IPS-15b (cell line): ENCODE measurements around the gene CST9.
"Not testable (repeated sequence)": the region's sequence is repeated elsewhere in the genome, so short reads cannot be mapped to it uniquely, and the experiment has no call there.

Experiments
- H3K27me3 ChIP-seq: one replicate; pipeline ENCODE4 v1.6.1; 2013; ENCODE audit warnings: low read length; ENCODE audit not compliant: control insufficient read depth, insufficient read depth
- H3K36me3 ChIP-seq: one replicate; pipeline ENCODE4 v1.6.1; 2013; ENCODE audit warnings: low read length; ENCODE audit not compliant: control insufficient read depth, insufficient read depth
- H3K4me1 ChIP-seq: one replicate; pipeline ENCODE4 v1.6.1; 2013; ENCODE audit warnings: mild to moderate bottlenecking, low read length; ENCODE audit not compliant: control insufficient read depth, insufficient read depth
- H3K4me3 ChIP-seq: one replicate; pipeline ENCODE4 v1.5.1; 2013; ENCODE audit warnings: low read depth, low read length
- H3K9ac ChIP-seq: one replicate; pipeline ENCODE4 v1.6.1; 2013; ENCODE audit warnings: low read depth, mild to moderate bottlenecking, low read length
- H3K9me3 ChIP-seq: one replicate; pipeline ENCODE4 v1.6.1; 2013; ENCODE audit warnings: mild to moderate bottlenecking, low read length; ENCODE audit not compliant: control insufficient read depth, insufficient read depth

CST9 gene

GRCh38 chr20:23628402-23629016 lies 22.8 kb upstream of the CST9 start:
- Histone ChIP-seq H3K4me1 (peaks cover 2% of the 10 kb centered on the region), H3K9me3 (no peaks in the 10 kb centered on the region), H3K9ac (no peak overlapping the region), H3K4me3 (no peak overlapping the region), H3K36me3 (no peaks in the 10 kb centered on the region), H3K27me3 (no peaks in the 10 kb centered on the region)

- Histone ChIP-seq H3K9ac (no peak overlapping the region), H3K4me1 (peaks cover 6% of the 10 kb centered on the region)
These were observed 21.8 kb upstream of the CST9 start for GRCh38 chr20:23627501-23627900.

GRCh38 chr20:23626040-23626620 lies 20.4 kb upstream of the CST9 start:
- Histone ChIP-seq H3K4me1 (peaks cover 6% of the 10 kb centered on the region), H3K9me3 (no peaks in the 10 kb centered on the region), H3K9ac (no peak overlapping the region), H3K36me3 (no peaks in the 10 kb centered on the region), H3K4me3 (no peak overlapping the region), H3K27me3 (no peaks in the 10 kb centered on the region)

More at GRCh38 chr20:23627501-23627900, 21.8 kb upstream of the CST9 start:
- no peaks in the 10 kb centered on the region for H3K9me3 ChIP-seq
- H3K27me3 ChIP-seq: no peaks in the 10 kb centered on the region
- no peaks in the 10 kb centered on the region for H3K36me3 ChIP-seq
- H3K4me3 ChIP-seq: no peak overlapping the region

- H3K9me3 ChIP-seq: no peaks in the 10 kb centered on the region
- no peaks in the 10 kb centered on the region for H3K27me3 ChIP-seq
- H3K4me1 ChIP-seq: peaks cover 6% of the 10 kb centered on the region
- no peaks in the 10 kb centered on the region for H3K36me3 ChIP-seq
- H3K4me3 ChIP-seq: no peak overlapping the region
- H3K9ac ChIP-seq: no peak overlapping the region
These were observed 19.7 kb upstream of the CST9 start for GRCh38 chr20:23625236-23625964.

GRCh38 chr20:23624324-23624691 lies 18.6 kb upstream of the CST9 start:
- no peak overlapping the region for H3K9ac ChIP-seq
- no peaks in the 10 kb centered on the region for H3K36me3 ChIP-seq
- H3K4me1 ChIP-seq: peaks cover 6% of the 10 kb centered on the region
- H3K9me3 ChIP-seq: no peaks in the 10 kb centered on the region
- H3K4me3 ChIP-seq: no peak overlapping the region
- H3K27me3 ChIP-seq: no peaks in the 10 kb centered on the region

GRCh38 chr20:23623666-23624323 lies 18.1 kb upstream of the CST9 start:
- no peaks in the 10 kb centered on the region for H3K9me3 ChIP-seq
- no peaks in the 10 kb centered on the region for H3K27me3 ChIP-seq
- no peak overlapping the region for H3K9ac ChIP-seq
- H3K36me3 ChIP-seq: no peaks in the 10 kb centered on the region
- peaks cover 3% of the 10 kb centered on the region for H3K4me1 ChIP-seq
- H3K4me3 ChIP-seq: no peak overlapping the region

GRCh38 chr20:23622839-23623343 lies 17.2 kb upstream of the CST9 start:
- Histone ChIP-seq H3K4me3 (no peak overlapping the region), H3K9me3 (no peaks in the 10 kb centered on the region), H3K4me1 (peaks cover 3% of the 10 kb centered on the region), H3K36me3 (no peaks in the 10 kb centered on the region), H3K27me3 (no peaks in the 10 kb centered on the region), H3K9ac (no peak overlapping the region)

GRCh38 chr20:23622401-23622800 lies 16.7 kb upstream of the CST9 start:
- H3K4me3 ChIP-seq, H3K4me1 ChIP-seq, H3K9me3 ChIP-seq, H3K27me3 ChIP-seq, H3K9ac ChIP-seq, H3K36me3 ChIP-seq: not testable (repeated sequence)

GRCh38 chr20:23620670-23621386 lies 15.1 kb upstream of the CST9 start:
- not testable (repeated sequence) for H3K4me3 ChIP-seq, H3K9me3 ChIP-seq, H3K4me1 ChIP-seq, H3K9ac ChIP-seq, H3K27me3 ChIP-seq, H3K36me3 ChIP-seq

- no peak overlapping the region for H3K4me3 ChIP-seq
- H3K4me1 ChIP-seq: peaks cover 2% of the 10 kb centered on the region
- H3K36me3 ChIP-seq: no peaks in the 10 kb centered on the region
- H3K27me3 ChIP-seq: no peaks in the 10 kb centered on the region
- no peaks in the 10 kb centered on the region for H3K9me3 ChIP-seq
- H3K9ac ChIP-seq: no peak overlapping the region
These were observed 8.4 kb upstream of the CST9 start for GRCh38 chr20:23614163-23614562.

- Histone ChIP-seq H3K4me1 (peaks cover 2% of the 10 kb centered on the region), H3K4me3 (no peak overlapping the region), H3K27me3 (no peaks in the 10 kb centered on the region)
These were observed 8.0 kb upstream of the CST9 start for GRCh38 chr20:23613676-23614075.

More at GRCh38 chr20:23613676-23614075, 8.0 kb upstream of the CST9 start:
- H3K36me3 ChIP-seq: no peaks in the 10 kb centered on the region
- no peaks in the 10 kb centered on the region for H3K9me3 ChIP-seq
- no peak overlapping the region for H3K9ac ChIP-seq
